HG02571 (cell line): ENCODE results near the gene CD300LF.

Experiments used
- ATAC-seq: cut with Tn5 transposase; IDR thresholded peaks from one replicate; pipeline ENCODE4 v1.9.1; 2021; ENCODE audit warnings: mild to moderate bottlenecking, moderate library complexity; ENCODE audit not compliant: unreplicated experiment

CD300LF gene

GRCh38 chr17:74691151-74691550 lies 21.6 kb downstream of the CD300LF start:
- ATAC-seq: no peak

GRCh38 chr17:74690409-74690825 lies 22.3 kb downstream of the CD300LF start:
- ATAC-seq: no peak

- no peak for ATAC-seq
These were observed 24.8 kb downstream of the CD300LF start for GRCh38 chr17:74687886-74688285.

- no peak for ATAC-seq
These were observed 26.0 kb downstream of the CD300LF start for GRCh38 chr17:74686761-74687160.

- ATAC-seq: no peak
These were observed 30.1 kb downstream of the CD300LF start for GRCh38 chr17:74682471-74683190.

GRCh38 chr17:74682028-74682427 lies 30.7 kb downstream of the CD300LF start:
- no peak for ATAC-seq

- ATAC-seq: no peak
These were observed 31.8 kb downstream of the CD300LF start for GRCh38 chr17:74680941-74681340.

- ATAC-seq: no peak
These were observed 32.5 kb downstream of the CD300LF start for GRCh38 chr17:74680213-74680612.

GRCh38 chr17:74679374-74679773 lies 33.3 kb downstream of the CD300LF start:
- no peak for ATAC-seq

- no peak for ATAC-seq
These were observed 34.2 kb downstream of the CD300LF start for GRCh38 chr17:74678541-74678940.

- no peak for ATAC-seq
These were observed 34.9 kb downstream of the CD300LF start for GRCh38 chr17:74677558-74678466.

- no peak for ATAC-seq
These were observed 41.5 kb downstream of the CD300LF start for GRCh38 chr17:74671031-74671771.

- ATAC-seq: no peak
These were observed 42.4 kb downstream of the CD300LF start for GRCh38 chr17:74670329-74670728.

GRCh38 chr17:74663561-74663960 lies 49.2 kb downstream of the CD300LF start:
- no peak for ATAC-seq

- ATAC-seq: no peak
These were observed 52.8 kb downstream of the CD300LF start for GRCh38 chr17:74659889-74660288.

GRCh38 chr17:74658620-74659019 lies 54.1 kb downstream of the CD300LF start:
- no peak for ATAC-seq

GRCh38 chr17:74654742-74655141 lies 58.0 kb downstream of the CD300LF start:
- ATAC-seq: no peak

- ATAC-seq: no peak
These were observed 60.7 kb downstream of the CD300LF start for GRCh38 chr17:74652020-74652419.

- no peak for ATAC-seq
These were observed 62.8 kb downstream of the CD300LF start for GRCh38 chr17:74649909-74650308.

GRCh38 chr17:74647871-74648672 lies 64.7 kb downstream of the CD300LF start:
- no peak for ATAC-seq

- no peak for ATAC-seq
These were observed 66.5 kb downstream of the CD300LF start for GRCh38 chr17:74646231-74646630.
